Gastrocnemius medialis (tissue), 4 donors: ENCODE results near the gene RASGRP2.

Experiments used
- POLR2A ChIP-seq, 2 donors: fragments of 450-650 bp; IDR thresholded peaks; one replicate each; pipeline ENCODE4 v1.6.1; 2017; ENCODE audit warnings: antibody characterized with exemption in 2 of 2, mild to moderate bottlenecking in 2 of 2, moderate library complexity in 2 of 2
- TF ChIP-seq, protein P1 (sequence below), 5 experiments: fragments of 450-650 bp in 3 of 5; fragments of 200-600 bp in 2 of 5; sonication (generic) in 2 of 5; IDR thresholded peaks in 4 of 5; conservative IDR thresholded peaks in 1 of 5; 1 replicate in 4 of 5; 2 replicates in 1 of 5; pipeline ENCODE4 v1.5.1; 2016 to 2019; ENCODE audit warnings: antibody characterized with exemption in 5 of 5, mild to moderate bottlenecking in 3 of 5, moderate library complexity in 3 of 5

DNA sequence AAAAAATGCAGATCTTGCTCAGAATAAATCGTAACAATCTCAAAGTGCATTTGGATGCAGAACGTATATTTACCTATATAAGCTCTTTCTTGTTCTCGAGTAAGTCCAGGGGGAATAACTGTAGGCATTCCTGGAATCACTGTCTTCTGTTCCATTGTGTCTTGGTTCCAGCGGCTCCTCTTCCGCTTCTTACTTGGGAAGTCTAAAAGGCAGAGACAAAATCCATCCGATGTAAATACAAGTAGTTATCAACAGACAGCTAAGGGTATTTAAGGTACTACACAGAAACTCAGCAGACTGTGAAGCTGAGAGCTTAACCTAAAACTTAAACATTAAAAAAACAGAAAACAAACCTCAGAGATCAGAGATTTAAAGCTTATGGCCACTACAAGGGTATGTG, 32.5 kb upstream of the RASGRP2 start:
- TF ChIP-seq, protein P1, sequence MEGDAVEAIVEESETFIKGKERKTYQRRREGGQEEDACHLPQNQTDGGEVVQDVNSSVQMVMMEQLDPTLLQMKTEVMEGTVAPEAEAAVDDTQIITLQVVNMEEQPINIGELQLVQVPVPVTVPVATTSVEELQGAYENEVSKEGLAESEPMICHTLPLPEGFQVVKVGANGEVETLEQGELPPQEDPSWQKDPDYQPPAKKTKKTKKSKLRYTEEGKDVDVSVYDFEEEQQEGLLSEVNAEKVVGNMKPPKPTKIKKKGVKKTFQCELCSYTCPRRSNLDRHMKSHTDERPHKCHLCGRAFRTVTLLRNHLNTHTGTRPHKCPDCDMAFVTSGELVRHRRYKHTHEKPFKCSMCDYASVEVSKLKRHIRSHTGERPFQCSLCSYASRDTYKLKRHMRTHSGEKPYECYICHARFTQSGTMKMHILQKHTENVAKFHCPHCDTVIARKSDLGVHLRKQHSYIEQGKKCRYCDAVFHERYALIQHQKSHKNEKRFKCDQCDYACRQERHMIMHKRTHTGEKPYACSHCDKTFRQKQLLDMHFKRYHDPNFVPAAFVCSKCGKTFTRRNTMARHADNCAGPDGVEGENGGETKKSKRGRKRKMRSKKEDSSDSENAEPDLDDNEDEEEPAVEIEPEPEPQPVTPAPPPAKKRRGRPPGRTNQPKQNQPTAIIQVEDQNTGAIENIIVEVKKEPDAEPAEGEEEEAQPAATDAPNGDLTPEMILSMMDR (IDR thresholded peaks at IDR 0.05 in 4 of 5, conservative IDR thresholded peaks at IDR 0.05 in 1 of 5), result no peak
- TF ChIP-seq POLR2A (IDR thresholded peaks at IDR 0.05), result no peak
